Activated gamma-delta T cell treated with anti-CD3 and anti-CD28 coated beads, Interleukin-2, amount 50 U/mL, for 16 hours (primary cell): ENCODE data around the gene CLEC18A.
"Not testable (repeated sequence)": the region's sequence is repeated elsewhere in the genome, so short reads cannot be mapped to it uniquely, and the experiment has no call there.

ENCODE experiments used
- DNase-seq: peaks from one replicate; pipeline ENCODE4 v3.0.0-alpha.2; 2020; ENCODE audit warnings: low read depth

Gene CLEC18A

DNA sequence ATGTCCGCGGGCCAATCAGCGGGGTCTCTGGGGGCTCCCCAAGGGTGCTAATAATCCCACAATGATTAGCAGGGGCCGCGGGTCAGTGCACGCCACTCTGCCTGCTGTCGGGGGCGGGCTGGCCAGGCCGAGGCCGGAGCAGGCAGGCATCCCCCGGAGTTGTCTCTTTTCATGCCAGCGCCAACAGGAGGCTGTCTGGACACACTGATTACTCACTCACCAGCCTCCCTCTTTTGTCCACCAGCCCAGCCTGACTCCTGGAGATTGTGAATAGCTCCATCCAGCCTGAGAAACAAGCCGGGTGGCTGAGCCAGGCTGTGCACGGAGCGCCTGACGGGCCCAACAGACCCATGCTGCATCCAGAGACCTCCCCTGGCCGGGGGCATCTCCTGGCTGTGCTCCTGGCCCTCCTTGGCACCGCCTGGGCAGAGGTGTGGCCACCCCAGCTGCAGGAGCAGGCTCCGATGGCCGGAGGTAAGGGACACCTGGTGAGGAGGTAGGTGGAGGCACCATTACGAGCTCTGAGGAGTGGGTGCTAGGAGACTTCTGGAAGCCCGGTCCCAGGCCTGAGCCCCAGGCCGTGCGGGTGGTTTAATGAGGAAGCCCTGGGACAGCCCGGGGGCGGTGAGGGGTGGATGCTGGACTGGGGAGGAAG lies at the start of gene CLEC18A:
Gene CLEC18A (plus strand): TSS at position 318 of the 655 bp plus-strand sequence. CDS start 33 bp downstream, at position 351.
- DNase-seq, result not testable (repeated sequence)

DNA sequence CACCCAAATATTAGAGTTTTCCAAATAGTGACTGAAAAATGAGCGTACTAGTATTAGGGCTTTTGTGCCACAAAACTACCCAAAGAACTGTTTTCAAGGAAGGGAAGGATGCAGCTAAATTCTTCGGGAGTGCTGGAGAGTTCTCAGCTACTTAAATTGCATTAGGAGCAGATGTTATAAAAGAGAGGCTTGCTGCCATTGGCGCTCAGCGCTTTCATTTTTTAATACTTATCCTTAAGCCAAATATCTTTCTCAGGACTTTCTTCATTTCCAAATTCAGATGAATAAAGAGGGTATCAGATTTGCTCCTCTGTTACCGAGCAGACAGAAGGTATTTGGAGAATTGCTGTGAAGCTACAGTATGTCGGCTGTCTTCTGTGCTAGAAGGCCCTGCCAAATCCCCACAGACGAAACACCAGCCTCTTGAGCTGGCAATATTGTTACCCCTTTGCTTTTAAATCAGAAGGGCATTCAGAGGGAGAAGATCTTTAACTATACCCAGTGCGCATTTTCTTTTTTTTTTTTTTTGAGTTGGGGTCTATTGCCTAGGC lies 47.2 kb upstream of the CLEC18A start:
- DNase-seq, result no peak

DNA sequence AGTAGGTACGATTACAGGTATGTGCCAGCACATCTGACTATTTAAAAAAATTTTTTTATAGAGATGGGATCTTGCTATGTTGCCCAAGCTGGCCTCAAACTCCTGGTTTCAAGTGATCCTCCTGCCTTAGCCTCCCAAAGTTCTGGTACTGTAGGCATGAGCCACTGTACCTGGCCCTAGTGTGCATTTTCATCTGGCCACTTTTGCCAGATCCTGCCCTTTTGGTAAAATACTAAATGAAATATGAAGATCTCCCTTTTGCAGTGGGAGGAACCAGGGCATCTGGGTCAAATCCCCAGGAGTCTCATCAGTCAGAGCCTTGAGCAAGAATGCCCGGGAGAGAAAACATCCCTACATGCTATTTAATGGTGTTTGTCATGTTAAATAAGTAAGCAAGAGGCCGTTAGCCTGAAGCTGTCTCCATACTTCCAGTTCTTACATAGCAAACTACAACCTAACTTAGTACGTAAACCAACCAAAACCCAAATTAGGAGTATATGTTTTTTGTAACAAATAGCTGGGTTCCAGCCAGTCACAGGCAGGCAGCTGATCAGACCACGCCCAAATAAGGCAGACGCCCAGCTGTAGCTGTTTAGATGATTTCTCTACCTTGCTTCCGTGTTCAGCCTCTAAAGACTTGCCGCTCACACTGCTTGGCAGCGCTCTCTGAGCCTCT lies 46.5 kb upstream of the CLEC18A start:
- DNase-seq, result no peak

- no peak for DNase-seq
These were observed 46.0 kb upstream of the CLEC18A start for GRCh38 chr16:69905171-69905555.

GRCh38 chr16:69906838-69907401 lies 44.2 kb upstream of the CLEC18A start:
- no peak for DNase-seq

DNA sequence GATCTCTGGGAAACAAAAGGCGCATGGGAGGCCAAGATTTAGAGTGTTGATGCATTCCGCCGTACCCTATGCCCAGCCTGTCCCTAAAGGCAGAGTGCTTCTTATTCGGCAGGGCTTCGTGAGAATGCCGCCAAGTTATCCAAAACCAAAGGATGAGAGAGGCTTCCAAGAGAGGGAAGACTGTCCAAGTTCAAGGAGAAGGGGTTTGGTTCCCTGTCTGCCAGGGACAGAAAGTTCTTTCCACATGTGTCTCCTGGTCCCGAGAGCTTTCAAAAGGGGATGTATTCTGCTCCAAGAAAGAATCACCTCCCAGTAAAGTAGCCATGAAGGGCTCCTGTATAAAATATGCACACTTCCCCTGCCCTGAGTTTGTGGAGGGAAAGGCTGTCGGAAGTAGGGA lies 42.1 kb upstream of the CLEC18A start:
- no peak for DNase-seq

- DNase-seq, result no peak
These were observed 41.4 kb upstream of the CLEC18A start for GRCh38 chr16:69909760-69910159.

DNA sequence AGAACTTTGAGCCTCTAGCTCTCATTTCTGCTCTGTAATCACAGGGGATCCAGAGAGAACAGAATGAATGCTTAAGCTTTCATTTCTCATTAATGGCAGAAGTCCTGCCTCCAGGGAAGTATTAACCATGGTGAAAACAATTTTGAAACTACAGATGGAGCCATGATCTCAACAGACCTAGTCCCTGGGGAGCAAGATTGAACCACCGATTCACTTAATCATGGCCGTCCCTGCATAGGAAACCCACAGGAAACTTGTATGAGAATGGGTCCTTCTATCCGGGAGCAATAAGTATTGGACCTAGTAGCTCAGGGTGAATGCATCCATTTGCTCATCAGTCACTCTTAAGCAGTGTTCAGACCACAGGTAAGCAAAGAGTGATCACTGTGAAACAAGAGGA lies 40.2 kb upstream of the CLEC18A start:
- DNase-seq, result no peak

DNA sequence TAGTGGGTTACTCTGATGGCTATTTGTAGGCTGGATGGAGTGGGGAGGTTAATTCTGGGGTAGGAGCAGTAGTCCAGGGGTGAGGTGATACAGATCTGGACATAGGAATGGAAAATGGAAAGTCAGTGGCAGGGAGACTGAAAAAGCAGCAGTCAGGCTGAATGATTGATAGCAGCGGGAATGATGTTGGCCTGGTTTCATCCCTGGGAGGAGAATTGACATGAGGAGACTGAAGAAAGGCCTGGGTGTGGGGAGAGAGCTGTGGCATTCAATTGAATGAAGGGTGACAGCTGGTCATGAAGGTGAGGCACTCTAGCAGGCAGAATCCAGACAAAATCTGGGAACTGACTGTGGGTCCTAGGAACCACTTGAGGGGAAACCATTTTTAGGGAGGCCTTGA lies 34.7 kb upstream of the CLEC18A start:
- DNase-seq, result no peak

DNA sequence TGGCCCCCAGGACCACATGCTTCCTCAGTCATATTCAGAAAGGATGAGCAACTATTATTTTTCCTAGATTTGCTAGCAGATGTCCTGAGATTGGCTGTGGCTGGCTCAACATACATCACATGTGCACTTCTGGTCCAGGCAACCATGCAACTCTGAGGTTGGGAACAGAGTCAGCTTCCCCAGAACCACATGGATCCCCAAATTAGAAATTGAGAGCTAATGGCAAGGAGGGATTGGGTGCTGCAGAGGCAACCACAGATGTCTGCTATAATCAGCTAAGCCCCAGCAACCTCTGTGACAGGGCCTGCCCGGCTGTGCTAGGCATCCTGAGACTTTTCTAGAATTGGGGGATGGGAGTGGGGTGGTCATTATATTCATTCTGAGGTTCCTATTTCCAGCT lies 33.8 kb upstream of the CLEC18A start:
- DNase-seq, result no peak

DNA sequence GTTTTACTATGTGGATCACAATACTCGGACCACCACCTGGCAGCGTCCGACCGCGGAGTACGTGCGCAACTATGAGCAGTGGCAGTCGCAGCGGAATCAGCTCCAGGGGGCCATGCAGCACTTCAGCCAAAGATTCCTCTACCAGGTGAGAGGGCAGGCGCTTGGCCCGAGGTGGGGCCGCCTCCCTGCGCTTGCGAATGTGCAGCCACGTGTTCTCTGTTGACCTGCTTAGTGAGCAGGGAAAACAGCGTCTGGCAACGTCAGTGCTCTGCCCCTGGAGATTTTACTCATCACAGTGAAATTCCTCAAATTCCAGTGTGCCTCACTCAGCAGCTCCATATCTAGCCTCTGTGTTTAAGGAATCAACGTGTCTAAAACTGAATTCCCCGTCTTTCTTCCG lies 33.4 kb upstream of the CLEC18A start:
- no peak for DNase-seq

DNA sequence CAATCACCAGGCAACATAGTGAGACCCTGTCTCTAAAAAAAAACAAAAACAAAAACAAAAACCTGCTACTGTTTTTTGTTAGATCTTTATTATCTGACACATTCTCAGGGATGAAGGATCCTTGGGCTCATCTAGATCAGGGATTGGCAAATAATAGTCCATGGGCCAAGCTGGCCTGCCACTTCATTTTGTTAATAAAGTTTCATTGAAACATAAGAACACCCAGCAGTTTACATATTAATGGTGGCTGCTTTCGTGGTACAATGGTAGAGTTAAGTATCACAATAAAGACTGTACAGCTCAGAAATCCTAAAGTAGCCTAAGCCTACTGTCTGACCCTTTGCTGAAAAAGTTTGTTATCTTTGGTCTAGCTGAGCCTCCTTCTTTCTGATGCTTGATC lies 32.9 kb upstream of the CLEC18A start:
- DNase-seq, result no peak

GRCh38 chr16:69921127-69921526 lies 30.0 kb upstream of the CLEC18A start:
- DNase-seq, result no peak

DNA sequence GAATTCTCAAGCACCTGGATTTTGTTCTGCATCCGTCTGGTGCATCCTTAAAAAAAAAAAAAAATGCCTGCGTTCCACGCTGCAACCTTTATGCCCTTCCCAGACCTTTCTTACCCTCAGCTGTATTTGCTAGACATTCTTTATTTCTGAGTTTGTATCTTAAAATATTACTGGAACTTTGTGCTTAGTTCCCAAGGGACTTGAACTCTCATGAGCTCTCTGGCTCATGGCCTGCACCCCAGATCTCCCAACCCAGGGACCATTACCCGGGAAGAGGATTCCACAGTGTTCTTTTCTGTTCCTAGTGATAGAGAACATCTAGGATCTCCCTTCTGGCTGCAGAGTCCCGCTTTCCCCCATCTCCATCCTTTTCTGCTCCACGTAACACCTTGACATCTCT lies 28.9 kb upstream of the CLEC18A start:
- DNase-seq, result no peak

DNA sequence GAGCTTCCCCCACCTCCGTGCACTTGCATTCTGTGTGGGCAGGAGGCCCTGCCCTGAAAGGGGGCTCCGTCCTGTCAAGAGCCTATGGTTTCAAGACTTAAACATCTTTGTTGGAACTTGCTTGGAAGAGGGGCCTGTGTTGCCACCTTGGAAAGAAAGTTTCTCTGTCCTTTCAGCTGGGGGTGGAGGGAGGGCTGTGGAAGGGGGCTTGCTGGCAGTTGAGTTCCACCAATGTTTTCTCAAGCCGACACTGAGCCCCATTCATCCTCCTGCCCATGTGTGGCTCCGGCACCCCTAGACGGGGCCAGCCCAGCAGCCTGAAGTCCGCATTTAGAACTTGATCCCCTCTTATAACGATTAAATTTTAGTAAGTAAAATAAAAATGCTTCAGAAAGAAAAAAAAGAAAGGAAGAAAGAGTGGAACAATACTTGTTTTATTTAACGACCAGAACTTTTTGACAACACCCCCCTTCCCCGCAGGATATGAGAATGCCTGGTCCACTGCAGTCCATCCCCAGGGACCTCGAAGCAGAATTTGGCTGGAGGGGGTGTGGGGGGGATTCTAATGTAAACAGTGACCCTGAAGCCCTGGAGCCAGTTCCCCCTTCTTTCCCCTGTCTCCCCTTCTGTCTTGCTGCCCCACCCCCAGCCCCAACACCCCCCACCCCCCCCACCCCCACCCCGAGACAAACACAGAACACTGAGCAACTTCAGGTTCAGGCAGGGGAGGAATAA lies 26.9 kb upstream of the CLEC18A start:
- no peak for DNase-seq

DNA sequence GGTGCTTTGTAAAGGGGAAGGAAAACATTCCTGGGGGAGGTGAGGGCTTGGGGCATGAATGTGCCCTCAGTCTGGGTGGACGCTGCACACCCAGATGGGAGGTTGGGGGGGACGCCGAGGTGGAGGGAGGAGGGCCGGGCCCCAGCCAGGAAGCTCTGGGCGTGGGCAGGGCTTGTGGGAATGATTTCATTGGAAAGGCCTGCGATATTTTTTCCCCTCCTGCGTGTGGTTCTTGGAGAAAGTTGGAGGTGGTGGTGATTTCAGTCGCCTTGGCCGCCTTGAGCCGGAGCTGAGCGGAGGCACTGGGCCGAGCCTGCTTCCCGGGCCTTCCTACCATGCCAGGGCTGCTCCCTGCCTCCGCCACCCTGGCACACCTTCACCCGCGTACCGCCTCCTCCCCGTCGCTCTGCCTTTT lies 26.4 kb upstream of the CLEC18A start:
- DNase-seq, result no peak

DNA sequence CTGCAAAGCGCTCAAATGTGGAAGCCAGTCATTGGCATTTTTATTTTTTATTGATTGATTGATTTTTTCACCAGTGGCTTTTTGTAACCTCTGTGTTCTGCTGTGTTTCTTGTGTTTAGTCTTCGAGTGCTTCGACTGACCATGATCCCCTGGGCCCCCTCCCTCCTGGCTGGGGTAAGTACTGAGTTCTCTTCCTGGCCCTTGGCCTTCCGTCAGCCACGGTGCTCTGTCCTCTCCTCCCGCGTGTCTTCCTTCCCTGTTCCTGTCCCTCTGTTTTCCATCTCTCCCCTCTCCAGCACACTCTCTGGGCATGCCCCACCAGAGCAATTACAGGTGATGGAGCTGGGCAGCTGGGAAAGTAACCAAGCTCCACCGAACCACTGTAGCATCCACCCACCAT lies 25.8 kb upstream of the CLEC18A start:
- no peak for DNase-seq

GRCh38 chr16:69926241-69926640 lies 24.9 kb upstream of the CLEC18A start:
- DNase-seq, result no peak

DNA sequence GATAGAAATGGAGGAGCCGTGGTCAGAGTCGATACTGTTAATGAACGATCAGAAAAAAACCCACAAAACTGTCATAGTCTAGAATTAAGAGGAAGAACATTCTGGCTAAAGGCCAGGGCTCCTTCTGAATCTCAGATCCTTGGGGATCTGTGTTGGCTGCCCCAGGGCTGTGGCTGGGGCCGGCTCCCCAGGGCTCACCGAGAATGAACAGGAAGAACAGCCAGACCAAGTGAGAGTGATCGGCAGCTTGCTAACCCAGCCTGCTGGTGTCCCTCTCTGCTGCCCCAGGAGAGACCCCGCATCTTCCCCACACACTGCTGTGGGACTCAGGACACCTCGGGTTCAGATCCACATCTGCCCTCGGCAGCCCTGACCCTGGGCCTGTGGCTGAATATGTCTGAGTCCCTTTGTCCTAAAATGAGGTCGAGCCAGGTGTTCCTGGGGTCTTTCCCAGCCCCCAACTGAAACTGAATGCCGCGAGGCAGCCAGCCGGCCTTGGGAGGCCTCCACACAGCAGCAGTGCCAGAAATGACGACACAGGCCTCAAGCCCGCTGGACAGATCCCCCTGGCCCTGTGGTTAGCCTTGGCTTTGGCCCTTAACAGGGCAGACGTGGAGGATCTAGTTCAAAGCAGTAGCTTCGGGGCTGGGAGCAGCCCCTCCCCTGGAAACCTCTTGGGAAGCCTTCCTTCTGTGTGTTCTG lies 23.9 kb upstream of the CLEC18A start:
- DNase-seq, result no peak

DNA sequence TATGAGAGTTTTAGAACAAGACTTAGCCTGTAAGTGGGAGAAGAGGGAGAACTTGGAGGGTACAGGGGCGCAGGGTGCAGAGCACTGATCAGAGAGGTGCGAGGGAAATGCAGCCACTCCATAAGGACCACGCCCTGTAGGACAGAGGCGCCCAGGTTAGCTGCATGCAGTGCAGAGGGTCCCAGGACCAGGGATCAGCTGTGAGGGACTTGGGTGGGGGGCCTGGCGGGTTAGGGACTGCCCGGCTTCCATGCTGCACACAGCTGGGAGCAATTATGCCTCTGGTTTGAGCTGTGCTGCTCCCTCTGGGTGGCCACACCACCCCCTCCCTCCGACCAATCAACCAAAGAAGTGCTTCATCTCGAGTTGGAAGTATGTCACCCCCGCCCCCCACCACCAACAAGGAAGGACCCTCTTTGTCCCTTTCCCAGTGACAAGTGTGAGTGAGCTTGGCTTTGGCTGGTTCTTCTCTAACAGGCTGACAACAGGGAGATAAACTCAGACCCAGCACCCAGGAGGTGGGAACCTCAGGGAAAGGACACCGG lies 22.2 kb upstream of the CLEC18A start:
- no peak for DNase-seq

DNA sequence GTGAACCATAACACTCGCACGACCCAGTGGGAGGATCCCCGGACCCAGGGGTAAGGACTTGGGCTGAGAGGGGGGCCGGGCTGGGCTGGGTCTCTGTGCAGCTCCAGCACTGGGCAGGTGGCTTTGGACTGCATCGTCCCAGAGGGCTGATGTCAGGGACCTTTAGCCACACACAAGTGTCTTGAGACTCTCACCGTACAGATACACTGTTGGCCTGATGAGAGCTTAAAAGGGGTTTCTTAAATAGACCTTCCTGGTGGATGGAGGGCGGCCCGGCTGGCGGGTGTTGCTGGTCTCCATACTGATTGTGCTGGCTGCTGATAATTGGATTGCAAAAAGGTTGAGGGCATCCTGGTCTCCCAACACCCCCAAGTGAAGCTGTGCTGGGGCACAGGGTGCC lies 21.7 kb upstream of the CLEC18A start:
- no peak for DNase-seq
